Nasal cavity respiratory epithelium epithelial cell of viscerocranial mucosa (primary cell): ENCODE measurements around the gene DEK. TPM values are rescaled to one million over a fixed set of nuclear protein-coding genes. Genes with fewer than 3 reads are reported as not detected.

ENCODE experiments used
- total RNA-seq: library from RNA; depleted of rRNA; stranded (reverse); fragments of >200 nt; gene quantifications from 2 replicates; pipeline ENCODE4 v1.2.3, GENCODE V29; 2014

DEK gene, protein sequence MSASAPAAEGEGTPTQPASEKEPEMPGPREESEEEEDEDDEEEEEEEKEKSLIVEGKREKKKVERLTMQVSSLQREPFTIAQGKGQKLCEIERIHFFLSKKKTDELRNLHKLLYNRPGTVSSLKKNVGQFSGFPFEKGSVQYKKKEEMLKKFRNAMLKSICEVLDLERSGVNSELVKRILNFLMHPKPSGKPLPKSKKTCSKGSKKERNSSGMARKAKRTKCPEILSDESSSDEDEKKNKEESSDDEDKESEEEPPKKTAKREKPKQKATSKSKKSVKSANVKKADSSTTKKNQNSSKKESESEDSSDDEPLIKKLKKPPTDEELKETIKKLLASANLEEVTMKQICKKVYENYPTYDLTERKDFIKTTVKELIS
- 54.3 and 95.7 TPM in 2 replicates for total RNA-seq

DNA sequence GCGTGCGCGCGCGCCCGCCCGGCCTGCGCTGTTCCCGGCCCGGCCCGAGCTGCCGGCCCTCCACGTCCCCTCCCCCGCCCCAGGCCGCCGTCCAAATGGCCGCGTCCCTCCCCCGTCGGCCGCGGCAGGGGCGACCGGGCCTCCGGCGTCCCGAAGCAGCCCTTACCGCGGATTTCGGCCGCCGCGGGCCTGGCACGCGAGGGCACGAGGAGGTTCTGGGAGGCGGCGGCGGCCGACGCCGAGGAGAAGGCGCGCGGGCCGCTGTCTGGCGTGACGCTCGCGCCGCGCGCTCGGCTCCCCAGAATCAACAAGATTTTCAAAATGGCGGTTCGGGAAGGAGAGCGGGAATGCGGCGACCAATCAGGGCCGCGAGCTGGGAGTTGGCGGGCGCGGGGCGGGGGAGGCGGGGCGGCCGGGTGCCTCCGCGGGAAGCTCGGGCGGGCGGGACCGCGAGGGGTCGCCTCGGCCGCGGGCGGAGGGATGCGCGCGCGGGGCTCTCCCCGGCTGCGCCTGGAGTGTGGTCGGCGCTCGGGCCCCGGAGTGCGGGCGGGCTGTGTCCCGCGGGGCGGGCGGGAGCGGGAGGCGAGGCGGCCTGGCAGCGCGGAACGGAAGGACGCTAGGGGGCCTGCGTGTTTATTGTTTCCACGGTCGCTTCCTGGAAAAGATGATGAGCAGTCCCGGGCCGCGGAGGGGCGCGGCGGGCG, at the start of gene DEK:
Gene DEK (minus strand): TSS at position 312 of the 704 bp plus-strand sequence. CDS start 543 bp downstream, outside the sequence.

Other genes with a start within 250 kb of the DEK start
- 2.1 and 2.7 TPM in 2 replicates for gene NHLRC1, start 141.9 kb downstream of the DEK start, total RNA-seq
- gene TPMT, start 109.5 kb downstream of the DEK start, total RNA-seq = 18.5 and 27.3 TPM in 2 replicates
- 30.8 and 47.6 TPM in 2 replicates for gene KDM1B, start 109.1 kb downstream of the DEK start, total RNA-seq
- 142 and 179 TPM in 2 replicates for gene RNF144B, start 122.8 kb upstream of the DEK start, total RNA-seq